ENCODE results near the gene ZG16B. TPM values are rescaled to one million over a fixed set of nuclear protein-coding genes. Genes with fewer than 3 reads are reported as not detected.

Gene ZG16B
- total RNA-seq, 1 experiment from 2014 or later = 19.9 TPM

DNA sequence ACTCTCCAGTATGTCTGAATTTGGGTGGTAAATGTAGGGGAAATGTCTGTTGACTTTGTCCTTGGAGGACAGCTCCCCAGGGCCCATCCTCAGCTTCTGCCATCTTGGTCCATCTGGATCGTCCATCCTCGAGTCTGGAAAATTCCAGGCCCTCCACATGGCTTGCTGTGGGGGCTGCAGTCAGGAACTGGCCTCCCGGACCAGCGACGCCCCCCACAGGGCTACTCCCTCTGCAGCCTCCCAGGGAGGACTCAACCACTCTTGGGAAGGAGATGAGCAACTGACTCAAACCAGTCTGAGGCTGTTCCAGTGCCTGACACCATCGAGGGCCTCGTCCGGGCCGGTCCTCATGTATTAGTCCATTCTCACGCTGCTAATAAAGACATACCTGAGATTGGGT is 5.5 kb upstream of the ZG16B start:
- ChIA-PET POLR2A (ENCODE audit: unreplicated experiment) (no interaction called here), CTCF (no interaction called here)
- H3K27ac ChIP-seq = no peak overlapping the region
- TF ChIP-seq EZH2 (IDR thresholded peaks at IDR 0.05; ENCODE audit: low read depth) = no peak
- TF ChIP-seq, protein P1, sequence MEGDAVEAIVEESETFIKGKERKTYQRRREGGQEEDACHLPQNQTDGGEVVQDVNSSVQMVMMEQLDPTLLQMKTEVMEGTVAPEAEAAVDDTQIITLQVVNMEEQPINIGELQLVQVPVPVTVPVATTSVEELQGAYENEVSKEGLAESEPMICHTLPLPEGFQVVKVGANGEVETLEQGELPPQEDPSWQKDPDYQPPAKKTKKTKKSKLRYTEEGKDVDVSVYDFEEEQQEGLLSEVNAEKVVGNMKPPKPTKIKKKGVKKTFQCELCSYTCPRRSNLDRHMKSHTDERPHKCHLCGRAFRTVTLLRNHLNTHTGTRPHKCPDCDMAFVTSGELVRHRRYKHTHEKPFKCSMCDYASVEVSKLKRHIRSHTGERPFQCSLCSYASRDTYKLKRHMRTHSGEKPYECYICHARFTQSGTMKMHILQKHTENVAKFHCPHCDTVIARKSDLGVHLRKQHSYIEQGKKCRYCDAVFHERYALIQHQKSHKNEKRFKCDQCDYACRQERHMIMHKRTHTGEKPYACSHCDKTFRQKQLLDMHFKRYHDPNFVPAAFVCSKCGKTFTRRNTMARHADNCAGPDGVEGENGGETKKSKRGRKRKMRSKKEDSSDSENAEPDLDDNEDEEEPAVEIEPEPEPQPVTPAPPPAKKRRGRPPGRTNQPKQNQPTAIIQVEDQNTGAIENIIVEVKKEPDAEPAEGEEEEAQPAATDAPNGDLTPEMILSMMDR (conservative IDR thresholded peaks at IDR 0.05) = no peak
- H3F3A ChIP-seq (ENCODE audit: insufficient read depth, low read depth) = peaks cover 22% of the 10 kb centered on the region; the same call in 1 of the 2 replicates
- no peaks in the 10 kb centered on the region for H3K79me2 ChIP-seq (ENCODE audit: low read depth)
- H3K9me2 ChIP-seq (ENCODE audit: insufficient read depth) = no peaks in the 10 kb centered on the region
- peaks cover 4% of the 10 kb centered on the region for H3K4me1 ChIP-seq (replicated peaks; ENCODE audit: insufficient read depth)
- no peaks in the 10 kb centered on the region for H4K20me1 ChIP-seq (ENCODE audit: insufficient read depth)
- H3K4me2 ChIP-seq = no peak overlapping the region
- no TSS peak for BruUV-seq (replicated peaks)
- DNase-seq = no peak
- intact Hi-C loops (cut with micrococcal nuclease; ENCODE audit: unreplicated experiment) = no loop called here
- H2AFZ ChIP-seq = no peak overlapping the region
- H3K36me3 ChIP-seq (ENCODE audit: low read depth) = no peaks in the 10 kb centered on the region
- H3K27me3 ChIP-seq (ENCODE audit: insufficient read depth, low read depth) = no peaks in the 10 kb centered on the region
- H3K9me3 ChIP-seq (ENCODE audit: insufficient read depth, low read depth) = no peaks in the 10 kb centered on the region
- no peak overlapping the region for H3K4me3 ChIP-seq

- DNase-seq = no peak
- no peak overlapping the region for H3K4me3 ChIP-seq
- H3K4me1 ChIP-seq (replicated peaks; ENCODE audit: insufficient read depth) = peaks cover 10% of the 10 kb centered on the region
- no peaks in the 10 kb centered on the region for H3K9me2 ChIP-seq (ENCODE audit: insufficient read depth)
- no peaks in the 10 kb centered on the region for H3K36me3 ChIP-seq (ENCODE audit: low read depth)
- no peak overlapping the region for H2AFZ ChIP-seq
- no peak overlapping the region for H3K4me2 ChIP-seq
- no TSS peak for BruUV-seq (replicated peaks)
- H3K9me3 ChIP-seq (ENCODE audit: insufficient read depth, low read depth) = no peaks in the 10 kb centered on the region
- no peak for TF ChIP-seq EZH2 (IDR thresholded peaks at IDR 0.05; ENCODE audit: low read depth)
- TF ChIP-seq, protein P1 (conservative IDR thresholded peaks at IDR 0.05) = no peak
- H3K27ac ChIP-seq = no peak overlapping the region
- peaks cover 25% of the 10 kb centered on the region; the same call in 1 of the 2 replicates for H3F3A ChIP-seq (ENCODE audit: insufficient read depth, low read depth)
- POLR2A ChIA-PET (ENCODE audit: unreplicated experiment) = no interaction called here
- no peaks in the 10 kb centered on the region for H4K20me1 ChIP-seq (ENCODE audit: insufficient read depth)
- H3K79me2 ChIP-seq (ENCODE audit: low read depth) = no peaks in the 10 kb centered on the region
- CTCF ChIA-PET = no interaction called here
- intact Hi-C loops (cut with micrococcal nuclease; ENCODE audit: unreplicated experiment) = no loop called here
- H3K27me3 ChIP-seq (ENCODE audit: insufficient read depth, low read depth) = no peaks in the 10 kb centered on the region
Measured at GRCh38 chr16:2825049-2825742, 4.9 kb upstream of the ZG16B start.

GRCh38 chr16:2825906-2826305 is 4.2 kb upstream of the ZG16B start:
- Histone ChIP-seq H4K20me1 (ENCODE audit: insufficient read depth) (no peaks in the 10 kb centered on the region), H3K4me3 (no peak overlapping the region), H3K27ac (no peak overlapping the region), H2AFZ (no peak overlapping the region), H3K27me3 (ENCODE audit: insufficient read depth, low read depth) (no peaks in the 10 kb centered on the region), H3K9me3 (ENCODE audit: insufficient read depth, low read depth) (no peaks in the 10 kb centered on the region), H3K9me2 (ENCODE audit: insufficient read depth) (no peaks in the 10 kb centered on the region), H3K4me1 (replicated peaks; ENCODE audit: insufficient read depth) (peaks cover 14% of the 10 kb centered on the region), H3F3A (ENCODE audit: insufficient read depth, low read depth) (peaks cover 25% of the 10 kb centered on the region; the same call in 1 of the 2 replicates), H3K4me2 (no peak overlapping the region), H3K79me2 (ENCODE audit: low read depth) (no peaks in the 10 kb centered on the region), H3K36me3 (ENCODE audit: low read depth) (no peaks in the 10 kb centered on the region)
- intact Hi-C loops (cut with micrococcal nuclease; ENCODE audit: unreplicated experiment) = no loop called here
- ChIA-PET POLR2A (ENCODE audit: unreplicated experiment) (no interaction called here), CTCF (no interaction called here)
- no peak for TF ChIP-seq EZH2 (IDR thresholded peaks at IDR 0.05; ENCODE audit: low read depth)
- TF ChIP-seq, protein P1 (conservative IDR thresholded peaks at IDR 0.05) = no peak
- BruUV-seq (replicated peaks) = no TSS peak
- no peak for DNase-seq
